Activated naive CD4-positive, alpha-beta T cell treated with anti-CD3 and anti-CD28 coated beads for 36 hours (primary cell): ENCODE data around the gene MLLT6. TPM values are rescaled to one million over a fixed set of nuclear protein-coding genes. Genes with fewer than 3 reads are reported as not detected.

Experiments
- CTCF ChIA-PET: fragments of 350-600 bp; sonication (Branson Sonifier 250); formaldehyde crosslinking; loops from one replicate; lab custom pipeline; 2021; ENCODE audit warnings: antibody characterized with exemption; lab: Charles Lee
- DNase-seq: peaks from one replicate; pipeline ENCODE4 v3.0.0-alpha.2; 2020
- H3K27ac Mint-ChIP-seq: one replicate; pipeline ENCODE4 v1.8.0; 2021; ENCODE audit warnings: mild to moderate bottlenecking, mixed read lengths
- H3K27me3 Mint-ChIP-seq: one replicate; pipeline ENCODE4 v1.8.0; 2021; ENCODE audit warnings: low read depth, mixed read lengths
- H3K36me3 Mint-ChIP-seq: one replicate; pipeline ENCODE4 v1.8.0; 2021; ENCODE audit warnings: low read depth, mixed read lengths
- H3K4me1 Mint-ChIP-seq: one replicate; pipeline ENCODE4 v1.8.0; 2021; ENCODE audit warnings: low read depth, mixed read lengths
- H3K4me3 Mint-ChIP-seq: one replicate; pipeline ENCODE4 v1.8.0; 2021; ENCODE audit warnings: mild to moderate bottlenecking, moderate library complexity, mixed read lengths
- H3K9me3 Mint-ChIP-seq: one replicate; pipeline ENCODE4 v1.8.0; 2021; ENCODE audit warnings: mixed read lengths
- intact Hi-C: fragments of 100-400 bp; cut with micrococcal nuclease; formaldehyde crosslinking; loops from one replicate; pipeline ENCODE4 v1.15.1; 2023
- total RNA-seq, 2 experiments: library from RNA; stranded (reverse); gene quantifications; one replicate each; pipeline ENCODE4 v1.2.3, GENCODE V29; 2021

Gene MLLT6
- total RNA-seq, 2 experiments from 2014 or later = 170 to 177 TPM

DNA sequence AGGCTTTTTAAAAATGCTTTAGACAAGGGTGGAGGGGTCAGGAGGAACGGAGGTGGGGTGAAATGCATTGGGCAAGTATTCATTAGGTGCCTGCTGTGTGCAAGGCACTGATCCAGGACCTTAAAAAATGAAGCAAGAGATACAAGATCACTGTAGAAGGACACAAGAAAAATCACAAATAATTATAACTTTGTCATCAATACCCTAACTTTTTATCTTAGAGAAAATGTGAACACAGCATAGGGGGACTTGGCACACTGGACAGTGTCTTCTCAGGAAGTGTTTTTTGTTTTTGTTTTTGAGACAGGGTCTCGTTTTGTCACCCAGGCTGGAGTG, 37.3 kb upstream of the MLLT6 start:
- Mint-ChIP-seq H3K27ac (no peak overlapping the region), H3K27me3 (peaks cover 44% of the 10 kb centered on the region), H3K4me1 (peaks cover 19% of the 10 kb centered on the region), H3K4me3 (no peak overlapping the region), H3K9me3 (no peaks in the 10 kb centered on the region), H3K36me3 (peaks cover 5% of the 10 kb centered on the region)
- intact Hi-C loops = loop anchor here (1.0 to 5.0 kb wide), 4 partner anchors 60 to 245 kb away; partner anchors contain the start of gene SRCIN1
- DNase-seq = no peak
- CTCF ChIA-PET = interaction anchor here (0.8 to 7.8 kb wide), 24 partner anchors 7 to 577 kb away, joined by 3 to 116 read pairs (median 4); partner anchors contain the start of gene PSMB3

DNA sequence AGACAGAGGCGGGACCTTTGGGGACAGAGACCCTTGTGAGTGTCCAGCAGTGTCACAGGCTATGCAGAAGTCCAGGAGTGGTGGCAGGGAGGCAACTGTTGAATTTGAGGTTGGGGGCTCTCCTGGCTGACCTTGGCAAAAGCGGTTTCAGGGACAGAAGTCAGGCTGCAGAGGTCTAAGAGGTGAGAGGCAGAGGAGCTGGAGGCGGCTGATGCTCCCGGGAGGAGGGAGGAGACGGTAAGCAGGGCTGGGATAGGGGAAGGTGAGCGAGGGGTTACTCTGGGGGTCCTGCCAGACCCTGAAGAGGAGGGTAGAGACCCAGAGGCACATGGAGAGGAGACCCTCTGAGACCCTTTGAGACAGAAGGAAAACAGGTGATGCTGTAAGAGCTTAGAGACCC, 35.6 kb upstream of the MLLT6 start:
- H3K36me3 Mint-ChIP-seq = peaks cover 6% of the 10 kb centered on the region
- H3K27ac Mint-ChIP-seq = no peak overlapping the region
- peaks cover 38% of the 10 kb centered on the region for H3K27me3 Mint-ChIP-seq
- no peaks in the 10 kb centered on the region for H3K9me3 Mint-ChIP-seq
- no peak for DNase-seq
- no peak overlapping the region for H3K4me3 Mint-ChIP-seq
- intact Hi-C loops = loop anchor here (5.0 kb wide), 1 partner anchor 62 kb away; the partner anchor contains the start of gene SRCIN1
- CTCF ChIA-PET = interaction anchor here (1.1 to 7.8 kb wide), 5 partner anchors 9 to 117 kb away, joined by 4 to 116 read pairs (median 5); no protein-coding TSS in a partner anchor
- peaks cover 21% of the 10 kb centered on the region for H3K4me1 Mint-ChIP-seq

DNA sequence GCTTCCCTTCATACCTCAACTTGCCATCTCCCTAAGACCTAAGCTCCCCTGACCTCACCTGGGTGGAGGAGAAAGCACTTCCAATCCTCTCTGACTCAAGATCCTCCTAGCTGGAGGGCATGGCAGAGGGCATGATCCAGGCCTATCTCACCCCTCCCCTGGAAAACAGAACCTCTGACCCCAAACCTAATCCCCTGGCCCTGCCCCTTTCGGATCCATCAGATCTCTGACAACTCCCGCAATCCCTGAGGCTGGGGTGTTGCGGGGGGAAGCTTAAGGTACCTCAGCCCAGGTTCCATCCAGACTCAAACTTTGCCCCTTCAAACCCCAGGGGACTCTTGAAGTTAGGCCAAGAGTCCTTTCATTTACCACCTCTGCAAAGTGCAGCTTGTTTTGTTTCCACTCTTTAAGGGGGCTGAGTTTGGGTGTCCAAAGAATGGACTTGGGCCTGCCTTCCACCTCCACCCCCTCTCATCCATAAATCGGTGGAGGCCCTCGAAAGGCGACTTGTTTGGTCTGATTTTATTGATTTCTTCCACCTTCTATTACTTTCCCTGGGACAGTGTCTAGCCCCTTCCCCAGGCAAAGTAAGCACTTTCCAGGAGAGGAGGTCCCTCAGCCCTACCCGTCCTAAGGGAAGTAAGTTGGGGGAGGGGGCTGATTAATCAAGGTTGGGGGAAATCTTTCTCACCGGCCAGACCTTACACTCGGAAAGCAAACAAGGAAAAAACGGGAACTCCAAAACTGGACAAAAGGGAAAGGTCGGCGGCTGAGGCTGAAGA, 32.9 kb upstream of the MLLT6 start:
- no peaks in the 10 kb centered on the region for H3K9me3 Mint-ChIP-seq
- intact Hi-C loops = no loop called here
- H3K4me3 Mint-ChIP-seq = peak overlapping the region; percentile 71
- no peak for DNase-seq
- H3K27ac Mint-ChIP-seq = peak overlapping the region; percentile 47
- H3K36me3 Mint-ChIP-seq = peaks cover 6% of the 10 kb centered on the region
- peaks cover 38% of the 10 kb centered on the region for H3K27me3 Mint-ChIP-seq
- CTCF ChIA-PET = interaction anchor here (0.7 to 2.3 kb wide), 9 partner anchors 9 to 527 kb away, joined by 3 to 13 read pairs (median 4); no protein-coding TSS in a partner anchor
- H3K4me1 Mint-ChIP-seq = peaks cover 44% of the 10 kb centered on the region

DNA sequence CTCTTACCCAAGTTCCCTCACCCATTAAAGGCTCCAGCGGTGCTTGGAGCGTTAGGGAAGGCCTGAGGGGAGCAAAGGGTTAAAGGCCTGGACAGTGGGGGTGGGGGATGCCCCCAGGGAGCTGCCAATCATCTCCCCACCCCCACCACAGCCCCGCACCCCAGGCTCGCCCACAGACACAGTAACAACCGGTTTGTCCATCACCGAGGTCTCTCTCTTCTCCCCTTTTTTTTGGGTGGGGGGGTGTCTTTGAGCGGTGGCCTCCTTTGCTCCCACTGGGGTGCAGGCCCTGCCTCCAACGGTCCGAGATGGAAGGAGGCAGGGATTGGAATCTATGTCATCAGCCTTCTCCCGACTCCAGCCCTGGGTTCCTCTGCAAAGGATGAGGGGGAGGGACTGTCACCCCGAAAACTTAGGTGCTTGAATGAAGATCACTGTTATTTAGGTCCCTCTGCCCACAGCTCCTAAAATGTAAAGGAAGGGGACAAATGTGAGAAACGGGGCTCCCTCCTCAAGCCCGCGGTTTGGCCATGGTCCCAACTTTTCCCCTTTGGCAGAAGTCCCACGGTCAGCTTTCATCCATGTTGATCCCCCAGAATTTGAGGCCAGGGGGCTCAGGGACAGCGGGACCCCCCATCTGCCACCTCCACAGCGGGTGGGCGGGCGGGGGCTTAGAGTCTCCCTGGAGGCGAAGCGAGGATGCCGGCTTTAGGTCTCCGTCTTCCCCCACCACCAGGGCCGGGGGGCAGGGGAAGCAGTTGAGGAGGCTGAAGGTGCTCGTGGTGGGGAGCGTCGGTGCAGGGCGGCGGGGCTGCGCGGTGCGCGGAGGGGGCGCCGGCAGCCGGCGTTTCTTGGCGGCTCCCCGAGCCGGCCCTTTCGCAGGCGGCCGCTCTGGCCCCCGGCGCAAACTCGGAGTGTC, 32.0 kb upstream of the MLLT6 start:
- no peaks in the 10 kb centered on the region for H3K9me3 Mint-ChIP-seq

DNA sequence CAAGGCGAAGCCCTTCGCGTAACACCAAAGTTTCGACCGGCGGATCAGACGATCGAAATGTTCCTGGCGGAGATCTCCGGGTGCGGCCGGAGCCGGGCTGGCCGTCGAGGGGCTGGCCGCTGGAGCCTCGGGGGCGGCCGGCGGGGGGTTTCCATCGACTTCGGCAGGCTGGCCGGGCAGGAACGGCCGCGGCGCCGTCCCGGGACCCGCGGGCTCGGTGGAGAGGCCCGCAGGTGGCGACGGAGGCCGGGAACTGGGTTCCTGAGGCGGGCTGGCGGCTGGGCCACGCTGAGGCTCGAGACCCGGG, 31.4 kb upstream of the MLLT6 start:
- Mint-ChIP-seq H3K27me3 (peaks cover 25% of the 10 kb centered on the region), H3K36me3 (peaks cover 6% of the 10 kb centered on the region), H3K4me1 (peaks cover 52% of the 10 kb centered on the region), H3K27ac (no peak overlapping the region), H3K4me3 (peak overlapping the region; percentile 63), H3K9me3 (no peaks in the 10 kb centered on the region)
- CTCF ChIA-PET = interaction anchor here (1.0 to 2.3 kb wide), 3 partner anchors 37 to 115 kb away, joined by 3 to 7 read pairs (median 4); no protein-coding TSS in a partner anchor
- intact Hi-C loops = loop anchor here (2.0 kb wide), 1 partner anchor 179 kb away; the partner anchor contains the start of gene RPL23
- DNase-seq = no peak

More for the DNA sequence above, 32.0 kb upstream of the MLLT6 start:
- CTCF ChIA-PET = interaction anchor here (1.0 to 2.3 kb wide), 5 partner anchors 38 to 114 kb away, joined by 3 to 9 read pairs (median 4); no protein-coding TSS in a partner anchor
- H3K27ac Mint-ChIP-seq = no peak overlapping the region
- H3K27me3 Mint-ChIP-seq = peaks cover 32% of the 10 kb centered on the region
- H3K36me3 Mint-ChIP-seq = peaks cover 6% of the 10 kb centered on the region
- H3K4me1 Mint-ChIP-seq = peaks cover 50% of the 10 kb centered on the region
- intact Hi-C loops = no loop called here
- DNase-seq = no peak
- H3K4me3 Mint-ChIP-seq = peak overlapping the region; percentile 71

DNA sequence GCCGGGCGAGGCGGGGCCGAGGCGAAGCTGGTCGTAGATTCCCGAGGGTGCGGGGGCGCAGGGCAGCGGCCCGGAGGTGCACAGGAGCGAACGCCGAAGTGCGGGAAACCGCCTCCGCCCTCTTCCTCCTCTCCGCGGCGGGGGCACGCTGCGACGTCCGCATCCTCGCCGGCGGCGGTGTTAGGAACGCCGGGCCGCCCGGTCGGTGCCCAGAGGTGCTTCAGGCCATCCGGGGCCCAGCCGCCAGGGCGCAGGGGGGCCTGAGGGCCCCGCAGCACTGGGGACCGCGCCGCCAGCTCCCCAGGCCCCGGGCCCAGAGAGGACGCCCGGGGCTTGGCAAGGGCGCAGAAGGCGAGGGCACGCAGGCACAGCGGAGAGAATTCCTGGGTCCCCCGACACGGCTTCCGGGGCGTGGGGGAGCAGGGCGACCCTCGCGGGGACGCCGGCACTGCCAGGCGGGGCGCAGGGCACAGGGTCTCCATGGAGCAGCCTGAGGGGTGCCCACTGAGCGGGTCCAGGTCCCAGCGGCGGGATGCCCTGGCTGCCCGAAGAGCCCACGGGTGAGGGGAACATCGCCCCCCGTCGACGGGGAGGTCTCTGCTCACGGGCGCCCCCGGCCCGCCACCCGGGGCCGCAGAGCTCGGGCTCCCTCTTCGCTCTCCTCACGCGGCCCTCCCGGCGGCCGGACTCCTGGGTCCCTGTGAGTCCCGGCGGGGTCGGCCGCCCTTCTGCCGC, 30.9 kb upstream of the MLLT6 start:
- Mint-ChIP-seq H3K36me3 (peaks cover 6% of the 10 kb centered on the region), H3K27ac (peak overlapping the region; percentile 46), H3K9me3 (no peaks in the 10 kb centered on the region), H3K4me1 (peaks cover 52% of the 10 kb centered on the region), H3K4me3 (peak overlapping the region; percentile 63), H3K27me3 (peaks cover 20% of the 10 kb centered on the region)
- intact Hi-C loops = loop anchor here (2.0 kb wide), 1 partner anchor 179 kb away; the partner anchor contains the start of gene RPL23
- peak; percentile 57 for DNase-seq
- CTCF ChIA-PET = interaction anchor here (1.6 kb wide), 1 partner anchor 37 kb away, joined by 4 read pairs; no protein-coding TSS in a partner anchor

DNA sequence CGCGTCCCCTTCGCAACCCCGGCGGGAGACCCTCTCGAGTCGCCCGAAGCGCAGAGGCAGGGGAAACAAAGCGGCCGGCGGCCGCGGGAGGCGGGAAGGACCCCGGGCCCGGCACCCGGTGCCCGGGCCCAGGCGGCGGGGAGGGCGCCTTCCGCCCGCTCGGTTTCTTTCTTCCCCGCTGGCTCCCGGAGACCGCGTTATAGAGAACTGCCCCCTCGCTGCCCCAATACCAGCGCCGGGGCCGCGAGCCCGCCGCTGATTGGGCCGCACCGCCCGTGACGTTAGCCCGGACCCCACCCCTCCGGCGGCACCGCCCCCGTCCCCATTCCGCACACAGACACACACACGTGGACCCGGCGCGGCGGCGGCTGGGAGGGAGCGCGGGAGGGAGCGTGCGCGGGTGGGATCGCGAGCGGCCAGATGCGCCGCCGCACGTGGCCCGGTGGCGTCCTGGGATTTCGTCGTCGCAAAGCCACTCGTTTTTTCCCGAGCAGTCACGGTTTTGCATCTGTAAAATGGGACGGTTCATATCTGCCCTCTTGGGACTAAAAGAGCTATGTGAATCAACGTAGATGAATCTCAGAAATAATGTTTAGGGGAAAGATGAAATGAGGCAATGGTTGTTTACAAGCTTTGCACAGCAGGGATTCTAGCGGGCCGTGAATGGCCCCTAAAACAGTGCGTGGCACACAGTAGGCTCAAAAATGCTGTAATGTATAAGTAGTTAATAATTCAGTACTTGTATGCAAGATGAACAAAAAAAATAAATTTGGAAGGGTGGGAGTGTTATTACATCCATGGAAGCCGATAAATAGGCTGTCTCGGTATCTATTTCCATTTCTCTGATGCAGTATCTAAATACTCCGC, 30.1 kb upstream of the MLLT6 start, which contains the start of gene EPOP:
EPOP (minus strand) TSS at position 209 of the 867 bp plus-strand sequence. CDS start 462 bp downstream, outside the sequence.
- Mint-ChIP-seq H3K4me3 (peak within 1 kb of the TSS; percentile 63), H3K4me1 (peaks cover 52% of the 10 kb centered on the region), H3K27me3 (peaks cover 13% of the 10 kb centered on the region), H3K9me3 (no peaks in the 10 kb centered on the region), H3K36me3 (peaks cover 6% of the 10 kb centered on the region), H3K27ac (peak within 1 kb of the TSS; percentile 84)
- intact Hi-C loops = loop anchor here (2.0 to 5.0 kb wide), 3 partner anchors 178 to 477 kb away; partner anchors contain the start of genes PLXDC1 and RPL23
- CTCF ChIA-PET = interaction anchor here (0.7 to 4.1 kb wide), 9 partner anchors 11 to 96 kb away, joined by 3 to 32 read pairs (median 7); partner anchors contain the start of gene PSMB3
- peak; percentile 91 for DNase-seq

DNA sequence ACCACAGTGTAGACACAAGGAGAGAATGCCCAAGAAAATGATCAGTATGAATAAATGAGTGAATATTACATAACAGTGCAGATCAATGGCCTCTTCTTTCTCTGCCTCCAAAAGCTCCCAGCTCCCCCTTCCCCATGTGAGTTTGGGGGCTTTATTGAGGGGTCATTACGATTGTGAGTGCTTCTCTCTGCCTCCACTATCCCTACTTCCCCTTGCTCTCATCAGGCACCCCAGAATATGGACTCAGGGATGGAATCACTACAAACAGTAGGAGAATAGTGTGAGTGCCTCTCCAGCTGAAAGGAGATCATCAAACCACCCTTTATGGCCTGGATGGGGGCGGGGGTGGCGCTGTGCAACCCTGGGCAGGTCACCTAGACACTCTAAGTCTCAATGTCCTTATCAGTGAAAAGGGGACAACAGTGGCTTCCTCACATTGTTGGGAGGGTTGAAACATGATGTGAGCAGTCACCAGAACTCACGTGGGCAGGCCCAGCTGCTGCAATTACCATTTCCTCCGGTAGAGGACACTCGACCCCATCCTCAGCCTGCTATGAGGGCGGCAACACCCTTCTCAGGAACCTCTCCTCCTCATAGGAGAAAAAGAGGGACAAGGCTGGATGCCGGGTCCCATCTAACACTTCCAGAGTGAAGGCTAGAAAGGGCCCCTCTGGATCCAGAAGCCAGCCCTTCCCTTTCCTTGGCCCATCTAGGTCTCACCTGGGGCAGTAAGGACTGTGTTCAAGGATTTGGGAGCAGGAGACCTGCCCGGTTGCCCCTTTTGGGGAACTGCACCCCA, 28.2 kb upstream of the MLLT6 start:
- Mint-ChIP-seq H3K27me3 (peaks cover 3% of the 10 kb centered on the region), H3K27ac (peak overlapping the region; percentile 84), H3K9me3 (no peaks in the 10 kb centered on the region), H3K4me1 (peaks cover 40% of the 10 kb centered on the region), H3K4me3 (peak overlapping the region; percentile 3), H3K36me3 (peaks cover 2% of the 10 kb centered on the region)
- intact Hi-C loops = loop anchor here (1.0 to 5.0 kb wide), 7 partner anchors 24 to 475 kb away; partner anchors contain the start of genes PIP4K2B, PLXDC1 and PSMB3
- CTCF ChIA-PET = interaction anchor here (0.6 to 4.1 kb wide), 24 partner anchors 11 to 798 kb away, joined by 3 to 60 read pairs (median 5); partner anchors contain the start of gene PSMB3
- peak; percentile 94 for DNase-seq

DNA sequence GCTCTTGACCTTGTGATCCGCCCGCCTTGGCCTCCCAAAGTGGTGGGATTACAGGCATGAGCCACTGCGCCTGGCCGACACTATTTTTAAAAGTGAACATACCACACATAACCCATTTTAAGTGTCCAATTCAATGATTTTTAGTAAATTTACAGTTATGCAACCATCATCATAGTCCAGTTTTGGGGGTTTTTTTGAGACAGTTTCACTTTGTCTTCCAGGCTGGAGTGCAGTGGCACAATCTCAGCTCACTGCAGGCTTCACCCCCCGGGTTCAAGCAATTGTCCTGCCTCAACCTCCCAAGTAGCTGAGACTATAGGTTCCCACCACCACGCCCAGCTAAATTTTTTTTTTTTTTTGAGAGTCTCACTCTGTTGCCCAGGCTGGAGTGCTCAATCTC, 27.3 kb upstream of the MLLT6 start:
- Mint-ChIP-seq H3K27me3 (no peaks in the 10 kb centered on the region), H3K27ac (no peak overlapping the region), H3K4me1 (peaks cover 33% of the 10 kb centered on the region), H3K36me3 (peaks cover 1% of the 10 kb centered on the region), H3K9me3 (no peaks in the 10 kb centered on the region), H3K4me3 (no peak overlapping the region)
- DNase-seq = no peak
- CTCF ChIA-PET = interaction anchor here (0.7 to 4.1 kb wide), 9 partner anchors 10 to 58 kb away, joined by 4 to 60 read pairs (median 14); no protein-coding TSS in a partner anchor
- intact Hi-C loops = loop anchor here (1.0 to 5.0 kb wide), 7 partner anchors 23 to 474 kb away; partner anchors contain the start of genes PIP4K2B, PLXDC1 and PSMB3

DNA sequence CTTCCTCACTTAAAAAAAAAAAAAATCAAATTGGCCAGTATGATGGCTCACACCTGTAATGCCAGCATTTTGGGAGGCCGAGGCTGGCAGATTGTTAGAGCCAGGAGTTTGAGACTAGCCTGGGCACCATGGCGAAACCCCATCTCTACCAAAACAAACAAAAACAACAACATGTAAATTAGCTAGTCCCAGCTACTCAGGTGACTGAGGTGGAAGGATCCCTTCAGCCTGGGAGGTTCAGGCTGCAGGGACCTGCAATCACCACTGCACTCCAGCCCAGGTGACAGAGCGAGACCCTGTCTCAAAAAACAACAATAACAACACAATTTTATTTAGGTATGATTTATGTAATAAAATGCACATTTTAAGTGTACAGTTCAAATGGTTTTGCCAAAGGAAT, 24.0 kb upstream of the MLLT6 start:
- H3K27ac Mint-ChIP-seq = no peak overlapping the region
- H3K4me3 Mint-ChIP-seq = no peak overlapping the region
- CTCF ChIA-PET = interaction anchor here (0.6 to 1.5 kb wide), 3 partner anchors 15 to 54 kb away, joined by 3 to 6 read pairs (median 4); no protein-coding TSS in a partner anchor
- no peaks in the 10 kb centered on the region for H3K27me3 Mint-ChIP-seq
- intact Hi-C loops = no loop called here
- DNase-seq = no peak
- H3K36me3 Mint-ChIP-seq = no peaks in the 10 kb centered on the region
- H3K9me3 Mint-ChIP-seq = no peaks in the 10 kb centered on the region
- H3K4me1 Mint-ChIP-seq = peaks cover 18% of the 10 kb centered on the region
